Activated T-cell treated with anti-CD3 and anti-CD28 coated beads for 48 hours (primary cell): ENCODE data around the gene GAK.
"Not testable (repeated sequence)": the region's sequence is repeated elsewhere in the genome, so short reads cannot be mapped to it uniquely, and the experiment has no call there.

Source experiments
- DNase-seq: peaks from one replicate; pipeline ENCODE4 v3.0.0-alpha.2; 2020; ENCODE audit warnings: low read depth

The GAK gene

DNA sequence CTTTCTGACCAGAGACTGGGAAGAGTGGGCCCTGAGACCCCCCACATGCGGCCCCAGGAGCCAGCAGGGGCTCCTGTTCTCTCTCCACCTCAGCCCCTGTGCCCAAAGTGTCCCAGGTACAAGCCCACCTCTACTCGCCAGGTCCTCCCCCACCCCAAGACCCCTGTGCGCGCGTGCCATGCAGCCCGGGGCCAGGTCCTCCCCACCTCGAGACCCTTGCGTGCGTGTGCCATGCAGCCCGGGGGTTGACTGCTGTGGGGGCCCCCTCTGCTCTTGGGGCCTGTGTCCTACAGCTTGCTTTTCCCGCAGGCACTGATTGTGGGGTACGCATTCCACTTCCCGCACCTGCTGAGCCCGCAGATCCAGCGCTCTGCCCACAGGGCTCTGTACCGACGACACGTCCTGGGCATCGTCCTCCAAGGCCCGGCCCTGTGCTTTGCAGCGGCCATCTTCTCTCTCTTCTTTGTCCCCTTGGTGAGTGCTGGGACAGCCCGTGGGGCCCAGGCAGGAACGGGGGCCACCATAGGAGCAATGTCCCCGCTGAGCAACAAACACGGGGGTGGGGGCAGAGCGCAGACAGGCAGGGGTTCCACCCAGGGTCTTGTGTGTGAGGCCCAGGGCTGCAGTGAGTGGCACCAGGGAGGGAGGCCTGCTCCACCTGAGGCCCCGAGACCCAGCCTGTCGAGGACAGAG is 20.9 kb upstream of the GAK start:
- no peak for DNase-seq

- no peak for DNase-seq
Measured at GRCh38 chr4:951594-952468, 19.7 kb upstream of the GAK start.

DNA sequence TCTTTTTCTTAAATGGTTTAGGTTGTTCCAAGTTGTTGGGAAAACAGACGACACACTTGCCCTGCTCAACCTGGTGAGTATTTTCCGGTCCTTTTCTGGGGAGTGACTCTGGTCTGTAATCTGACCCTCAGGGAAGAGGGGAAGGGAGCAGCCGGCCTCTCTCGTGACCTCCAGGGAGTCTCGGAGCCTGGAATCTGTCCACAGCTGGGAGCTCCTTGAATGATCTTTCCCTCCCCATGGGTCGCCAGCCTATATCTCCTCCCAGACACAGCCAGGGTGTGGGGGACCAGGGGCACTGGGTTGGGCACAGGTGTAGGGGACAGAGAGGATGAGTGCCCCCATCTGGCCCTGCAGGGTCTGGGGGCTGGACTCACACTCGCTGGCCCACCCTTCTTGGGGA is 19.1 kb upstream of the GAK start:
- no peak for DNase-seq

- no peak for DNase-seq
Measured at GRCh38 chr4:950136-951020, 18.3 kb upstream of the GAK start.

GRCh38 chr4:949656-950055 is 17.5 kb upstream of the GAK start:
- no peak for DNase-seq

DNA sequence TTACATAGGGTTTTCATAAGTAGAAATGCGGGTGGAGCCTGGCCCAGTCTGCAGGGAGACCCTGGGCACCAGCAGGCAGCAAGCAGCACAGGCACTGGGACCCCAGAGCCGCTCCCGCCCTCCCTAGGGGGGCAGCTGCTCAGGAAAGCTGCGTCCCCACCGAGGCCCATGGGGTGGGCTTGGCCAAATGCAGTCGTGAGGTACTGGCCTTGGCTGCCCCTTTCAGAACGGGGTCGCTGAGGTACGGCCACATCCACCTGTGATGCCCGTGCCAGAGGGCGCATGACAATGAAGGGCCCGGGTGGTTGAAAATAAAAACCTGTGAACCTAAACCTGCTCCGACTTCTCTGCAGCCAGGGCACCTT is 16.8 kb upstream of the GAK start:
- DNase-seq = no peak

DNA sequence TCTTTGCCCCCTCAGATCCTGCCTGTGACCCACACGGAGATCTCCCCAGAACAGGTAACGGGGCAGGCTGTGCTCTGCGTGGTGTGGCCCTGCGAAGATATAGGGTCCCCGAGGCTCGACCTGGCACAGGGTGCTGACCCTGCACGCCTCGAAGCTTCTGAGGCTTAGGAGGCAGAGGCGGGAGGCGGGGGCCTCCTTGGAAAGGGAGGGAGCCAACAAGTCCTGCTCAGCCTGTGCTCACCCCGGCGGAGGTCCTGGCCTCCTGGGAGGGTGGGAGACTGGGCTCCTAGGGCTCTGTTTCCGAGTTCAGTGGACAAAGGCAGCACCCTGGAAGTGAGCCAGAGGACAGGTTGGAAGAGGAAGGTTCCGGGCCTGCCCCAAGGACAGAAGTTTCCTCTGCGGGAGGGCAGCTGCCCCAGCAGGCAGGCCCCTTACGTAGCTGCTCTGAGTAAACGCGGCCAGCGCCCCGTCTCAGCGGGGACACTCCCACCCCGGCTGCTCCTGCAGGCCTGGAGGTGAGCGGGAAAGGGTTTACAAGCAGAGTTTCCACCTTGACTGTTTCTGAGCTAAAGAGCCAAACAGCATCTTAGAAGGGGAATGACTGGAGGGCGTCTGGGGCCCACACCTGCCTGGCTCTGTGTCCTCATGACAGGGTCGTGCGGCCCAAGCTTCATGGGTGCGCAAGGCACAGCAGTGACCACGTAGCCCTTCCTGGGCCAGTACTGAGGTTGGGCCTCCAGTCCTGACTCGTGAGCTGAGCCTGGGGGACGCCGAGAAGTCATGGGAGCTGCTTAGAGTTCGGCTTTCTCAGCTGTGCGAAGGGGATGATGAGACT is 16.2 kb upstream of the GAK start:
- no peak for DNase-seq

GRCh38 chr4:947491-947971 is 15.4 kb upstream of the GAK start:
- DNase-seq = no peak

DNA sequence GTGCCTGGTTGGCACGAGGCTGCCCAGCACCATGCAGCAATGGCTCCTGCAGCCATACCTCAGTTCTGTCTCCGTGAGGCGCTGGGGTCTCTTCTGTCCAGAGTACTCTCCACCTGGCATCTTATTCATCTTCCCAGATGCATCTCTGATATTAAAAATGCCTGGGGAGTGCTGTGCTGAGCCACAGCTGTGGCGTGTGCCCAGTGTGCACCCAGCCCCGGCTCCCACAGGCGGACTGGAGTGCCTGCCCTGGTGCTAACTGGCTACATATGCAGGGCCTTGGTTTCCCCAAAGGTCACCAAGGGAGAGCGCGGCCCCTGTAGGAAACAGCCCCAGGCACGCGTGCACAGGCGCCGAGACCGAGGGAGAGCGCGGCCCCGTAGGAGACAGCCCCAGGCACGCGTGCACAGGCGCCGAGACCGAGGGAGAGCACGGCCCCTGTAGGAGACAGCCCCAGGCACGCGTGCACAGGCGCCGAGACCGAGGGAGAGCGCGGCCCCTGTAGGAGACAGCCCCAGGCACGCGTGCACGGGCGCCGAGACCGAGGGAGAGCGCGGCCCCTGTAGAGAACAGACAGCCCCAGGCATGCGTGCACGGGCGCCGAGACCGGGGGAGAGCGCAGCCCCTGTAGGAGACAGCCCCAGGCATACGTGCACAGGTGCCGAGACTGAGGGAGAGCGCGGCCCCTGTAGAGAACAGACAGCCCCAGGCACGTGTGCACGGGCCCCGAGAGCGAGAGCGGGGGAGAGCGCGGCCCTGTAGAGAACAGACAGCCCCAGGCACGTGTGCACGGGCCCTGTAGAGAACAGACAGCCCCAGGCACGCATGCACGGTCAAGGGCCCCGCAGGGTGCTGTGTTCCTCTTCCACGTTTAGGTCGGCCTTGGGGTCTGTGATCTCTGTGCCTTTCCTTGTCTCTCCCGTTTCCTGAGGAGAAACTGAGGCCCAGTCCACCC is 14.7 kb upstream of the GAK start:
- no peak for DNase-seq

DNA sequence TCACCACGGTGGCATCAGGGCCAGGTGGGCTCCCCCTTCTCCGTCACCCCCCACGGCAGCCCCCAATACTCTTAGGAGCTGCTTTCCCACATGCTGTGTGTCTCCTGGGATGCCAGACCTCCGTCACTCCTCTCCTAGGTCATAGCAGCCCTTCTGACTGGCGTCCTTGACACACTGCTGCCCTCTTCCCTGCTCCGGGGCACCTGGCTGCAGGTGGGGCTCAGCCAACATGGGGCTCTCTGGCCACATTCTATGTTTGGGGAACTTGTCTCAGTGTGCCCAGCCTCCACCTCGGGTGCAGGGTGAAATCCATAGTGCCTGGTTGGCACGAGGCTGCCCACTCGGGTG is 14.0 kb upstream of the GAK start:
- DNase-seq = no peak

DNA sequence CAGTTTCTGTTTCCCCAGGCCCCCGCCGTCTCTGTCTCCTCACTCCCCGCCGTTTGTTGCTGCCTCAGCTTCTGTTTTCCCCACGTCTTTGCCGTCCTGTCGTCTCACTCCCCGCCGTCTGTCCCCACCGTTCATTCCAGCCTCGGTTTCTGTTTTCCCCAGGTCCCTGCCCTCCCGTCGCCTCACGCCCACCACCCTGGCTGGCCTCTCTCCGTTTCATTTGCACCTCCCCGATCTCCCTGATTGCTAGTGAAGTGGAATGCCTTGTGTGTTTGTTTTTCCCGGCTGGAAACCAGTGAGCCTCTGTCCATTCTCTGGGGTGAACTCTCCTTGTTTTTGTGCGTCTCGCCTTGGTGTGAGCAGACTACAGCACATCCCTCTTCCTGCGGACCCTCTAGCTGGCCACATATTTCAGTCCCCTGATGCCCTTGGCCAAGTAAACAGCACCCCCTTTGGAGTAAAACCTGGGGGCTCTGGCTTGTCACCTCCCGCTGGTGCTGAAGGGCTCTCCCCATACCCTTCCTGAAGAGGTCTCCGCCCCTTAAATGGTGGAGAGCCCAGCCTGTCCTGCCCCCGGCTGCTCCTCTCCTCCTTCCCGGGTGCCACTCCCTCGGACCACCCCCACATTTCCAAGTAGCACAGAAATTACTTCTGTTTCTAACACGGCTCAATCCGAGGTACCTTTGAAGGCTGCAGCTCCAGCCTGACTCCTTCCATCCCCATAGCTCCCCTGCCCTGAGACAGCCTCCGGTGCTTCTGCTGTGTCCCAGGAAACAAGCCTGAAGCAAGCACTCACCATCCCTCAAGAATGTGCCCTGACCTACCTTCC is 13.4 kb upstream of the GAK start:
- DNase-seq = no peak

DNA sequence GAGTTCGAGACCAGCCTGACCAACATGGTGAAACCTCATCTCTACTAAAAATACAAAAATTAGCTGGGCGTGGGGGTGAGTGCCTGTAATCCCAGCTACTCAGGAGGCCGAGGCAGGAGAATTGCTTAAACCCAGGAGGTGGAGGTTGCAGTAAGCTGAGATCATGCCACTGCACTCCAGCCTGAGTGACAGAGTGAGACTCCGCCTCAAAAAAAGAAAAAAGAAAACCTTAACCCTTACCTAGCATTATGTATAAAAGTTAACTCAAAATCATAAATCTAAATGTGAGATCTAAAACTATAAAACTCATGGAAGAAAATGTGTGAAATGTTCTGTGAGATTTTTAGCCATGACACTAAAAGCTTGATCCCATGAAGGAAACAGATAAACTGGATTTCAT is 7.4 kb upstream of the GAK start:
- DNase-seq = not testable (repeated sequence)

DNA sequence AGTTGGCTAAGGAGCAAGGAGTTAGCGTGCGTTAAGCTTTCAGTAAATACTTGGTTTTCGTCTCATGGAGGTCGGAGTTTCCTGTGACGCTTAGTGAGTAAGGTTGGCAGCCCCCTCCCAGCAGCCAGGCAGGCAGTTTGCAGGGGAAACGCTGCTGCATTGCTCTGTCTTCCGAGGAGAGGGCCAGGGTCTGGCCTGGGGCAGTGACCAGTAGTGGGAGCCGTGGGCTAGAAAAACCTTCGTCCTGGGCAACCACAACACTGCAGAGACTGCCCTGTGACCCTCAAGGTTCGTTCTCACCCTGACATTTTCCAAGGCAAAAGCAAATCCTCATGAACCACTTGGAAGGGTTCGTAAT is 576 bp upstream of the GAK start:
- no peak for DNase-seq

- peak; percentile 15 for DNase-seq
Measured at GRCh38 chr4:931194-931959, 739 bp downstream of the GAK start.

DNA sequence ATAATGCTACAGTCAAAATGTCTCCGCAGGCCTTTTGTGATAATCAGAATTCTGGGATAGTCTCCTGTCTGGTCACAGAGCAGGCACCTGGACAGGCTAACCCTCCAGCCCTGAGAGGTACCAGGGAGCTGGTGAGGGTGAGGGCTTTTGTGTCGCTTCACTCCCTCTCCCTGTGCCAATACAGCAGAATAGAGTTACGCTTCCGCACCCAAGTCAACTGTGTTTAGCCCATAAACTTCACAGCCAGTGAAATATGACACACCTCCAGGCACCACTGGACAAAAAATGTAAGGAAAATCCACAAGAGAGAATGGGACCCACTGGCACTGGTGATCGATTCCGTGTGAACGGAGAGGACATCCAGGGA is 1.3 kb downstream of the GAK start:
- no peak for DNase-seq

GRCh38 chr4:930028-930551 is 2.0 kb downstream of the GAK start:
- DNase-seq = no peak

DNA sequence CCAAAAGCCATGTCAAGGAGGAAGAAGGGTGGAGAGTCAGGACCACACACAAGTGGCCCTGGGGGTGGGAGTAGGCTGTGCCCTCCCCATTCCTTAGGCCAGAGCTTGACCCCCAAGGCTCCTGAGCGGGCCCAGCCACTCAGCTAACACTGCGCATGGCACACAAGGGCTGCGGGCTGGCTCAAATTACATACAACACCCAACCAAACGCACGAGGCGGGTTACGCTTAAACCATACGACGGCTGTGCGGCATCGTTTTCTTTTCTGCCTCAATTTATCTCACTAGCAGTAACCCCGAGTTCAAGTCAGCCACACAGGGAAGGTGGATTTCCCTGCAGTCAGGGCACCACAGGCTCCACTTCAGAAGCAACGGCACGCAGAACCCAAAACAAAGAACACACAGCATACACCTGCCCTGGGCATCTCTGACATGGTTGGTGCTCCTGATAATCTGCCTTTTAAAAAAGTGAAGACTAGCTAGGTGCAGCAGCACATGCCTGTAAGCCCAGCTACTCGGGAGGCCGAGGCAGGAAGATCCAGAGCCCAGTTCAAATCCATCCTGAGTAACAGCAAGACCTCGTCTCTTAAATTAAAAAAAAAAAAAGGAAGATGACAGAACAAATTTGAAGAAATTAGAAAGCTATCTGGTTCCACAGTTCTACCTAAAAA is 2.9 kb downstream of the GAK start:
- no peak for DNase-seq

DNA sequence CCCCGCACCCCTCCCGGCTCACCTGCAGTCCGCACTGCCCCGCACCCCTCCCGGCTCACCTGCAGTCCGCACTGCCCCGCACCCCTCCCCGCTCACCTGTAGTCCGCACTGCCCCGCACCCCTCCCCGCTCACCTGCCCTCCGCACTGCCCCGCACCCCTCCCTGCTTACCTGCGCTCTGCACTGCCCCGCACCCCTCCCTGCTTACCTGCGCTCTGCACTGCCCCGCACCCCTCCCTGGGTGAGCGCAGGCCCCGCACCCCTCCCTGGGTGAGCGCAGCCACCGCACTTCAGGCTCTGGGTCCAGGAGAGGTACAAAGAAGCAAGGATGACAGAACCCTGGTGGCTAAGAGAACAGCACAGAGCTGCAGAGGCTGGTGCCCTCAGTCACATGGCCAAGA is 4.5 kb downstream of the GAK start:
- not testable (repeated sequence) for DNase-seq
